SK-N-DZ (cell line): ENCODE results near the gene TIAM1.

Experiments
- DNase-seq: peaks from one replicate; pipeline ENCODE4 v3.0.0-alpha.2; 2015; ENCODE audit warnings: low spot score

The TIAM1 gene

GRCh38 chr21:31087639-31088473, 256.2 kb downstream of the TIAM1 start:
- DNase-seq: no peak

- DNase-seq: no peak
These were observed 259.4 kb downstream of the TIAM1 start for GRCh38 chr21:31084689-31085088.

GRCh38 chr21:31078796-31079195, 265.3 kb downstream of the TIAM1 start:
- no peak for DNase-seq

- DNase-seq: no peak
These were observed 265.8 kb downstream of the TIAM1 start for GRCh38 chr21:31078216-31078615.

- DNase-seq: no peak
These were observed 268.2 kb downstream of the TIAM1 start for GRCh38 chr21:31075848-31076247.

GRCh38 chr21:31072533-31072932, 271.5 kb downstream of the TIAM1 start:
- DNase-seq: no peak
